Stimulated activated CD8-positive, alpha-beta memory T cell treated with anti-CD3 and anti-CD28 coated beads, Interleukin-15, amount 100 ng/mL, for 24 hours (primary cell): ENCODE results near the gene DIAPH3.

Experiments used
- DNase-seq: peaks from one replicate; pipeline ENCODE4 v3.0.0-alpha.2; 2020; ENCODE audit warnings: low read depth

DIAPH3 gene

GRCh38 chr13:59950266-59950665, 213.5 kb downstream of the DIAPH3 start:
- DNase-seq: no peak

GRCh38 chr13:59948686-59949085, 215.0 kb downstream of the DIAPH3 start:
- DNase-seq: no peak

- no peak for DNase-seq
These were observed 216.8 kb downstream of the DIAPH3 start for GRCh38 chr13:59946944-59947343.

- no peak for DNase-seq
These were observed 232.1 kb downstream of the DIAPH3 start for GRCh38 chr13:59931621-59932020.

- DNase-seq: no peak
These were observed 239.5 kb downstream of the DIAPH3 start for GRCh38 chr13:59924256-59924655.

- no peak for DNase-seq
These were observed 248.5 kb downstream of the DIAPH3 start for GRCh38 chr13:59915252-59915651.

- no peak for DNase-seq
These were observed 249.2 kb downstream of the DIAPH3 start for GRCh38 chr13:59914556-59914955.

GRCh38 chr13:59906413-59907049, 257.2 kb downstream of the DIAPH3 start:
- no peak for DNase-seq

- DNase-seq: no peak
These were observed 262.5 kb downstream of the DIAPH3 start for GRCh38 chr13:59901191-59901590.

- DNase-seq: no peak
These were observed 265.7 kb downstream of the DIAPH3 start for GRCh38 chr13:59898066-59898465.

- no peak for DNase-seq
These were observed 270.5 kb downstream of the DIAPH3 start for GRCh38 chr13:59893266-59893665.

- no peak for DNase-seq
These were observed 272.7 kb downstream of the DIAPH3 start for GRCh38 chr13:59891053-59891452.

- DNase-seq: no peak
These were observed 273.7 kb downstream of the DIAPH3 start for GRCh38 chr13:59890054-59890453.

- DNase-seq: no peak
These were observed 275.3 kb downstream of the DIAPH3 start for GRCh38 chr13:59888408-59888807.

GRCh38 chr13:59885076-59885475, 278.7 kb downstream of the DIAPH3 start:
- no peak for DNase-seq

- DNase-seq: no peak
These were observed 279.8 kb downstream of the DIAPH3 start for GRCh38 chr13:59883885-59884284.

GRCh38 chr13:59880468-59880867, 283.3 kb downstream of the DIAPH3 start:
- no peak for DNase-seq

- no peak for DNase-seq
These were observed 284.4 kb downstream of the DIAPH3 start for GRCh38 chr13:59879281-59879680.

- no peak for DNase-seq
These were observed 285.8 kb downstream of the DIAPH3 start for GRCh38 chr13:59877933-59878332.

- DNase-seq: no peak
These were observed 288.8 kb downstream of the DIAPH3 start for GRCh38 chr13:59874973-59875372.

GRCh38 chr13:59873856-59874255, 289.9 kb downstream of the DIAPH3 start:
- no peak for DNase-seq

GRCh38 chr13:59873309-59873708, 290.4 kb downstream of the DIAPH3 start:
- DNase-seq: no peak

GRCh38 chr13:59867867-59868266, 295.9 kb downstream of the DIAPH3 start:
- DNase-seq: no peak

GRCh38 chr13:59865398-59865797, 298.3 kb downstream of the DIAPH3 start:
- no peak for DNase-seq

- DNase-seq: no peak
These were observed 300.1 kb downstream of the DIAPH3 start for GRCh38 chr13:59863621-59864020.
